ENCODE data around the gene AFMID. TPM values are rescaled to one million over a fixed set of nuclear protein-coding genes. Genes with fewer than 3 reads are reported as not detected.

AFMID gene
- total and polyA plus RNA-seq, 2 of the 8 experiments (the other 6 are each of a cell fraction or from before 2014, with no cell fraction given): 49.0 to 53.0 TPM

DNA sequence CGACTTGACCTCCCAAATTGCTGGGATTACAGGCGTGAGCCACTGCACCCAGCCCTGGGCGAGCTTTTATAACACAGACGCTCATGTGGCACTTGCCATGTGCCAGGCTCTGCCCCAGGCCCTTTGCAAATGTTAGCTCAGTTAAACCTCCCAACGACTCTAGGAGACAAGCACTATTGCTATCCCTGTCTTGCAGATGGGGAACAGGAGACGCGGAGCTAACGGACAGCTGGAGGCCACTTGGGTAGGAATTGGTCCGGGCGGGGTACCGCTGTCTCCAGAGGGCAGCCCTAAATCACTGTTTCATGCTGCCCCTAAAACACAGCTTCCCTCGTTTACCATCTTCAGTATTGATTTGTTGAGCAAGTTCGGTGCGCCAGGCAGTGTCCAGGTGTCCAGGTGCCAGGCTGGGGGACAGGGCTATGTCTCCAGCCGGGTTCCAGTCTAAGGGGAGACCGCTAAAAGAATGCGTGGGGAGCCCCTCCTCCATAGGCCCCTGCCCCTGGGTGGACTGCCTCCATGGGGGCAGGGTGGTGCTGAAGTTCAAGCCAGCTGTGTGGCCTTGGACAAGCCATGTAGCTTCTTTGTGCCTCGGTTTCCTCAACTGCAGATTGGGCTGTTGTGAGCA, 68.0 kb downstream of the AFMID start (continued):
- TF ChIP-seq, protein P1, sequence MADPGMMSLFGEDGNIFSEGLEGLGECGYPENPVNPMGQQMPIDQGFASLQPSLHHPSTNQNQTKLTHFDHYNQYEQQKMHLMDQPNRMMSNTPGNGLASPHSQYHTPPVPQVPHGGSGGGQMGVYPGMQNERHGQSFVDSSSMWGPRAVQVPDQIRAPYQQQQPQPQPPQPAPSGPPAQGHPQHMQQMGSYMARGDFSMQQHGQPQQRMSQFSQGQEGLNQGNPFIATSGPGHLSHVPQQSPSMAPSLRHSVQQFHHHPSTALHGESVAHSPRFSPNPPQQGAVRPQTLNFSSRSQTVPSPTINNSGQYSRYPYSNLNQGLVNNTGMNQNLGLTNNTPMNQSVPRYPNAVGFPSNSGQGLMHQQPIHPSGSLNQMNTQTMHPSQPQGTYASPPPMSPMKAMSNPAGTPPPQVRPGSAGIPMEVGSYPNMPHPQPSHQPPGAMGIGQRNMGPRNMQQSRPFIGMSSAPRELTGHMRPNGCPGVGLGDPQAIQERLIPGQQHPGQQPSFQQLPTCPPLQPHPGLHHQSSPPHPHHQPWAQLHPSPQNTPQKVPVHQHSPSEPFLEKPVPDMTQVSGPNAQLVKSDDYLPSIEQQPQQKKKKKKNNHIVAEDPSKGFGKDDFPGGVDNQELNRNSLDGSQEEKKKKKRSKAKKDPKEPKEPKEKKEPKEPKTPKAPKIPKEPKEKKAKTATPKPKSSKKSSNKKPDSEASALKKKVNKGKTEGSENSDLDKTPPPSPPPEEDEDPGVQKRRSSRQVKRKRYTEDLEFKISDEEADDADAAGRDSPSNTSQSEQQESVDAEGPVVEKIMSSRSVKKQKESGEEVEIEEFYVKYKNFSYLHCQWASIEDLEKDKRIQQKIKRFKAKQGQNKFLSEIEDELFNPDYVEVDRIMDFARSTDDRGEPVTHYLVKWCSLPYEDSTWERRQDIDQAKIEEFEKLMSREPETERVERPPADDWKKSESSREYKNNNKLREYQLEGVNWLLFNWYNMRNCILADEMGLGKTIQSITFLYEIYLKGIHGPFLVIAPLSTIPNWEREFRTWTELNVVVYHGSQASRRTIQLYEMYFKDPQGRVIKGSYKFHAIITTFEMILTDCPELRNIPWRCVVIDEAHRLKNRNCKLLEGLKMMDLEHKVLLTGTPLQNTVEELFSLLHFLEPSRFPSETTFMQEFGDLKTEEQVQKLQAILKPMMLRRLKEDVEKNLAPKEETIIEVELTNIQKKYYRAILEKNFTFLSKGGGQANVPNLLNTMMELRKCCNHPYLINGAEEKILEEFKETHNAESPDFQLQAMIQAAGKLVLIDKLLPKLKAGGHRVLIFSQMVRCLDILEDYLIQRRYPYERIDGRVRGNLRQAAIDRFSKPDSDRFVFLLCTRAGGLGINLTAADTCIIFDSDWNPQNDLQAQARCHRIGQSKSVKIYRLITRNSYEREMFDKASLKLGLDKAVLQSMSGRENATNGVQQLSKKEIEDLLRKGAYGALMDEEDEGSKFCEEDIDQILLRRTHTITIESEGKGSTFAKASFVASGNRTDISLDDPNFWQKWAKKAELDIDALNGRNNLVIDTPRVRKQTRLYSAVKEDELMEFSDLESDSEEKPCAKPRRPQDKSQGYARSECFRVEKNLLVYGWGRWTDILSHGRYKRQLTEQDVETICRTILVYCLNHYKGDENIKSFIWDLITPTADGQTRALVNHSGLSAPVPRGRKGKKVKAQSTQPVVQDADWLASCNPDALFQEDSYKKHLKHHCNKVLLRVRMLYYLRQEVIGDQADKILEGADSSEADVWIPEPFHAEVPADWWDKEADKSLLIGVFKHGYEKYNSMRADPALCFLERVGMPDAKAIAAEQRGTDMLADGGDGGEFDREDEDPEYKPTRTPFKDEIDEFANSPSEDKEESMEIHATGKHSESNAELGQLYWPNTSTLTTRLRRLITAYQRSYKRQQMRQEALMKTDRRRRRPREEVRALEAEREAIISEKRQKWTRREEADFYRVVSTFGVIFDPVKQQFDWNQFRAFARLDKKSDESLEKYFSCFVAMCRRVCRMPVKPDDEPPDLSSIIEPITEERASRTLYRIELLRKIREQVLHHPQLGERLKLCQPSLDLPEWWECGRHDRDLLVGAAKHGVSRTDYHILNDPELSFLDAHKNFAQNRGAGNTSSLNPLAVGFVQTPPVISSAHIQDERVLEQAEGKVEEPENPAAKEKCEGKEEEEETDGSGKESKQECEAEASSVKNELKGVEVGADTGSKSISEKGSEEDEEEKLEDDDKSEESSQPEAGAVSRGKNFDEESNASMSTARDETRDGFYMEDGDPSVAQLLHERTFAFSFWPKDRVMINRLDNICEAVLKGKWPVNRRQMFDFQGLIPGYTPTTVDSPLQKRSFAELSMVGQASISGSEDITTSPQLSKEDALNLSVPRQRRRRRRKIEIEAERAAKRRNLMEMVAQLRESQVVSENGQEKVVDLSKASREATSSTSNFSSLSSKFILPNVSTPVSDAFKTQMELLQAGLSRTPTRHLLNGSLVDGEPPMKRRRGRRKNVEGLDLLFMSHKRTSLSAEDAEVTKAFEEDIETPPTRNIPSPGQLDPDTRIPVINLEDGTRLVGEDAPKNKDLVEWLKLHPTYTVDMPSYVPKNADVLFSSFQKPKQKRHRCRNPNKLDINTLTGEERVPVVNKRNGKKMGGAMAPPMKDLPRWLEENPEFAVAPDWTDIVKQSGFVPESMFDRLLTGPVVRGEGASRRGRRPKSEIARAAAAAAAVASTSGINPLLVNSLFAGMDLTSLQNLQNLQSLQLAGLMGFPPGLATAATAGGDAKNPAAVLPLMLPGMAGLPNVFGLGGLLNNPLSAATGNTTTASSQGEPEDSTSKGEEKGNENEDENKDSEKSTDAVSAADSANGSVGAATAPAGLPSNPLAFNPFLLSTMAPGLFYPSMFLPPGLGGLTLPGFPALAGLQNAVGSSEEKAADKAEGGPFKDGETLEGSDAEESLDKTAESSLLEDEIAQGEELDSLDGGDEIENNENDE (IDR thresholded peaks at IDR 0.05; ENCODE audit: insufficient replicate concordance, low read length): no peak

Data from H1 (cell line).